NCI-H82 treated with DMSO at 0.1 percent for 48 hours (cell line): ENCODE results near the gene MCOLN2.
"Not testable (repeated sequence)": the region's sequence is repeated elsewhere in the genome, so short reads cannot be mapped to it uniquely, and the experiment has no call there.

Source experiments
- DNase-seq: peaks from one replicate; lab custom pipeline; 2025; ENCODE audit not compliant: unreplicated experiment; lab: John Stamatoyannopoulos, UW

MCOLN2 gene

GRCh38 chr1:84944767-84945486 is 52.0 kb downstream of the MCOLN2 start:
- DNase-seq, result peak; percentile 96

DNA sequence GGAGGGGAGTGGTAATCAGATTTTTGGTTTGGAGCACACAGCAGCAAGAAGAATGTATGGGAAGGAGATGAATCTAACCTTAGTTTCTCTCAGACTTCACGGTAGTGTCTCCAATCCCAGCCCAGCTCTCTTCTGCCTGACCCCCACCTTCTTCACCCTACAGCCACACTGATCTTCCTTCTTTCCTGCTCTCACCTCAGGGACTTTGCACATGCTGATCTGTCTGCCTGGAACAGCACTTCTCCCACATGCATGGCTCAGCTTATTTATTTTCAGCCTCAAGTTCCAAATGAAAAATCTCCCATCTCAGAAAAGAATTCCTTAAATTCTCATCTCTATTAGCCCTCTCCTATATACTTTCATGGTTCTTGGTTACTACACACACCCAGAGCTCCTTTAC is 55.1 kb downstream of the MCOLN2 start:
- DNase-seq, result no peak

DNA sequence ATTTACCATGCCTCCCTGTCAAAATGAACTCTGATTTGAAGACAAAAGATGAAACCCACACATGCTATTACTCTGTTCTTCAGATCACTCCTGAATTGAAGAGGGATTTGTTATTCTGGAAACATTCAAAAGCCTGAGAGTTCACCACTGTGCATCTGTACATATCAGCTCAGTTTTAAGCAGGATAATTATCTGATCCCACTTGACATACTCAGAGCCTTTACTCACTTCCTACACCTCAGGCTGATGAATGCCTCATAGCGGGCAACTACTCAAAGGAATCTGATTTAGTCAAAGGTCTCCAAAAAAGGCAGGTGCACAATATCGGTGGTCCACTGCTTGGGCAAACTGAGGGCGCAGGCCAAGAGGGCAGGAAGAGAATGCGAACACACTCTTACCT is 56.4 kb downstream of the MCOLN2 start:
- DNase-seq, result no peak

DNA sequence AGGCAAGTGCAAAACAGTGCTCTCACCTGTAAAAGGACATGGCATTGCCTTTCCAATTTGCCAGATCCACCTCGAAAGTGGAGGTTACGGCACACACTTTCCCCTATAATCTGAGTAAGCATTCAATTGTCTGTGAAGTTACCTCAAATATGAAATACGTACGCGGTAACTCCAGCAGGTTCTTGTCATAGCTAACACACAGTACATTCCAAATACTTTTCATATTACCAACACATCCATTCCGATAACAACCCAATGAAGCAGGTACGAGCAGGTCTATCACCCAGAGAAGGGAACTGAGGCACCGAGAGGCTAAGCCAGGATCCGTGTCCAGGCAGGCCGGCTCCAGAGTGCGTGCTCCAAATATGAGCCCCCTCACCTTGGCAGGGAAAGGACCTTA is 57.2 kb downstream of the MCOLN2 start:
- no peak for DNase-seq

DNA sequence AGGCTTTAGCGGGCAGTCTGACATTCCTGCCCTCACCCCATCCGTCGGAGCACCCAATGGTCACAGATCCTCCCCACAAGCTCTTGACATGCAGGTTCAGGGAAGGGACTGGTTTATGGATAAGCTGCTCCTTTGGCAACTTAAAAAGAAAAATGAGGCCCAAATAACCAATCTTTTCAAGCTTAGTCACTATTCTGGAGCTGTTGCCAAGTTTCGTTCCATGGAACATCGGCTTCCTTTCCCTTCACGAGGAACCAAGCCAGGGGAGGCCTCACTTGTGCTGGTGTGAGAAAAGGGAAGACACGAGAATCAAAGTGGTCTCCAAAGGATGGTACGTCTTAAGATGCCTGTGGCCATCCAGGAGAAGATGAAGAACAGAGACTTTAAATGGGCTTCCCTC is 57.8 kb downstream of the MCOLN2 start:
- no peak for DNase-seq

GRCh38 chr1:84936116-84936810 is 60.6 kb downstream of the MCOLN2 start:
- peak; percentile 44 for DNase-seq

- no peak for DNase-seq
These were observed 63.8 kb downstream of the MCOLN2 start for GRCh38 chr1:84933011-84933611.

GRCh38 chr1:84930831-84931230 is 66.1 kb downstream of the MCOLN2 start:
- no peak for DNase-seq

- DNase-seq, result no peak
These were observed 66.6 kb downstream of the MCOLN2 start for GRCh38 chr1:84930329-84930728.

GRCh38 chr1:84929581-84929980 is 67.3 kb downstream of the MCOLN2 start:
- no peak for DNase-seq

- no peak for DNase-seq
These were observed 67.9 kb downstream of the MCOLN2 start for GRCh38 chr1:84928979-84929378.

DNA sequence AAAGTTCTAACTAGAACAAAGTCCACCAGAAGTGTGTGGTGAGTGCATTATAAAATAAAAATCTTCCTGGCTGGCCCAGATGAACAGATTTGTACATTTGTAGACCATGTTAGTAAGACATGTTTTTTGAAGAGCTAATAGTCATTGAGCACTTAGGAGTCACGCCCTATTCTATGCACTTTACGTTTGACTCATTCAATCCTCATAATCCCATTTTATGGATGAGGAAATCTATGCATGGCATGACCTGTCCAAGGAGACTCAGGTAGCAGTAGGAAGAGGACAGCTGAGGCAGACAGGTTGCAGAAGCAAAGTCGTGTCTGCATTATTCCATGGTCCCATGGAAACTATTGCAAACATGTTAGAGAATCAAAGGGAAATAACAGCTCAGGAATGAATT is 73.6 kb downstream of the MCOLN2 start:
- DNase-seq, result no peak

DNA sequence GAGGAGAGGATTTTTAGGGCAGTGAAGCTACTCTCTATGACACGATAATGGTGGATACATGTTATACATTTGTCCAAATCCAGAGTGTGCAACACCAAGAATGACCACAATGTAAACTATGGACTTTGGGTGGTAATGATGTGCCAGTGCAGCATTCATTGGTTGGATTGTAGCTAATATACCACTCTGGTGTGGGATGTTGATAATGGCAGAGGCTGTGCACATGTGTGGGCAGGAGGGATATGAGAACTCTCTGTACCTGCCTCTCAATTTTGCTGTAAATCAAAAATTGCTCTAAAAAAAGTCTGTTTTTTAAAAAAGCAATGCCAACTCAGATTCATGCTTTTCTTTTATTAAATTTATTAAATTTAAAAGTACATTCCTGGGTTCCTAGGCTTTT is 76.8 kb downstream of the MCOLN2 start:
- DNase-seq, result no peak

GRCh38 chr1:84919461-84919970 is 77.4 kb downstream of the MCOLN2 start:
- no peak for DNase-seq

GRCh38 chr1:84918726-84919336 is 78.1 kb downstream of the MCOLN2 start:
- no peak for DNase-seq

- no peak for DNase-seq
These were observed 80.0 kb downstream of the MCOLN2 start for GRCh38 chr1:84916897-84917296.

- no peak for DNase-seq
These were observed 83.4 kb downstream of the MCOLN2 start for GRCh38 chr1:84913555-84913892.

GRCh38 chr1:84912726-84913554 is 84.0 kb downstream of the MCOLN2 start:
- DNase-seq, result no peak

- not testable (repeated sequence) for DNase-seq
These were observed 88.0 kb downstream of the MCOLN2 start for GRCh38 chr1:84908746-84909464.

GRCh38 chr1:84907095-84907827 is 89.7 kb downstream of the MCOLN2 start:
- DNase-seq, result no peak
